Kidney epithelial cell (primary cell): ENCODE results near the gene TIGD3. TPM values are rescaled to one million over a fixed set of nuclear protein-coding genes. Genes with fewer than 3 reads are reported as not detected.
A peak's percentile ranks its signal among the peaks of the same experiment; 100 is the strongest.

Source experiments
- DNase-seq: peaks from one replicate; pipeline ENCODE4 v3.0.0-alpha.2; 2010; ENCODE audit warnings: low read depth
- H3K27me3 ChIP-seq: 2 replicates; pipeline ENCODE4 v1.6.0; 2011; ENCODE audit warnings: low read length; ENCODE audit not compliant: control insufficient read depth, insufficient read depth
- H3K36me3 ChIP-seq: 2 replicates; pipeline ENCODE4 v1.5.1; 2011; ENCODE audit warnings: low read length; ENCODE audit not compliant: control insufficient read depth, insufficient read depth
- H3K4me3 ChIP-seq: 2 replicates; pipeline ENCODE4 v1.5.1; 2011; ENCODE audit warnings: low read depth, mild to moderate bottlenecking, control low read depth, low read length
- total RNA-seq: library from RNA; depleted of rRNA; stranded (reverse); fragments of >200 nt; gene quantifications from 2 replicates; pipeline ENCODE4 v1.2.3, GENCODE V29; 2015
- TF ChIP-seq, protein P1 (sequence below): IDR thresholded peaks from 2 replicates; pipeline ENCODE4 v1.5.1; 2011; ENCODE audit warnings: mild to moderate bottlenecking, moderate library complexity, low read length, control low read depth, inconsistent platforms; ENCODE audit not compliant: insufficient read depth, poor library complexity, severe bottlenecking

Gene TIGD3
- total RNA-seq, 1 donor from 2014 or later: 1.3 TPM

DNA sequence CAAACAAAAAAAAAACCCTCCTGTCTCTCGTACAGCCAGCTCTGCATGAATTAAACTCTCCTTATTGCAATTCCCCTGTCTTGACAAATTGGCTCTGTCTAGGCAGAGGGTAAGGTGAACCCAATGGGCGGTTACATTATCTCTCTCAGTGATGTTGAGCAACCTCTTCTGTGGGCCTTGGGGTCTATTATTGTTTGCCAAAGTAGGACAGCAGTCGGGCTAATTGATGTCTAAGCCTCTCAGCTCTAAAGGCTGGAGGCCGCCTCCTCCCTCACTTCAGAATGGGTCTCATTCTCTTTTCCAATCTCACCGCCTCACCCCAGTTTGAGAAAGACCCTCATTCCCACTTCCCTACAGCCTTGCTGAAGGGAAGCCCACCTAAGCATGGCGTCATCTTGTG, 29.2 kb downstream of the TIGD3 start:
- Histone ChIP-seq H3K36me3 (no peaks in the 10 kb centered on the region), H3K4me3 (no peak overlapping the region), H3K27me3 (no peaks in the 10 kb centered on the region)
- DNase-seq: no peak
- TF ChIP-seq, protein P1, sequence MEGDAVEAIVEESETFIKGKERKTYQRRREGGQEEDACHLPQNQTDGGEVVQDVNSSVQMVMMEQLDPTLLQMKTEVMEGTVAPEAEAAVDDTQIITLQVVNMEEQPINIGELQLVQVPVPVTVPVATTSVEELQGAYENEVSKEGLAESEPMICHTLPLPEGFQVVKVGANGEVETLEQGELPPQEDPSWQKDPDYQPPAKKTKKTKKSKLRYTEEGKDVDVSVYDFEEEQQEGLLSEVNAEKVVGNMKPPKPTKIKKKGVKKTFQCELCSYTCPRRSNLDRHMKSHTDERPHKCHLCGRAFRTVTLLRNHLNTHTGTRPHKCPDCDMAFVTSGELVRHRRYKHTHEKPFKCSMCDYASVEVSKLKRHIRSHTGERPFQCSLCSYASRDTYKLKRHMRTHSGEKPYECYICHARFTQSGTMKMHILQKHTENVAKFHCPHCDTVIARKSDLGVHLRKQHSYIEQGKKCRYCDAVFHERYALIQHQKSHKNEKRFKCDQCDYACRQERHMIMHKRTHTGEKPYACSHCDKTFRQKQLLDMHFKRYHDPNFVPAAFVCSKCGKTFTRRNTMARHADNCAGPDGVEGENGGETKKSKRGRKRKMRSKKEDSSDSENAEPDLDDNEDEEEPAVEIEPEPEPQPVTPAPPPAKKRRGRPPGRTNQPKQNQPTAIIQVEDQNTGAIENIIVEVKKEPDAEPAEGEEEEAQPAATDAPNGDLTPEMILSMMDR: no peak

DNA sequence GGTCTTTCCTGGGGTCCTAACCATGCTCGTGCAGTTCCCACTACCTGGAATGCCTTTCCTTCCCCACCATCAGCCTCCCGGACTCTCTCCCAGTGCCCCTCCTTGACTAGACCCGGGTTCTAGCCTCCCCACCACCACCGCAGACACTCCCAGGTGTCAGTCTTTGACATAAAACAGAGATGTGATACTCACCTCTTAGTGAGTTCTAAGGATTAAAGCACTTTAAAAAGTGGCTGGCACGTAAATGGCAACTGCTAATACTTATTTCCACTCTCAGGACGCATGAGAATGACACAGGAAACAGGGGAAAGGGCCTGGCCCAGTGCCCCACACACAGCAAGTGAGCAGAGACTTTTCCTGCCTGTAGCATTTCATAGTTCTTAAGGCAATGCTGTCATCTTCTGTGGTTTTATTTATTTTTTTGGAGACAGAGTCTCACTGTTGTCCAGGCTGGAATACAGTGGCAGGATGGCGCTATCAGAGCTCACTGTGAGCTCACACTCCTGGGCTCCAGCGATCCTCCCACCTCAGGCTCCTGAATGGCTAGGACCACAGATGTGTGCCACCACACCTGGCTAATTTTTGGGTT, 29.8 kb downstream of the TIGD3 start:
- TF ChIP-seq, protein P1: no peak
- DNase-seq: no peak
- Histone ChIP-seq H3K27me3 (no peaks in the 10 kb centered on the region), H3K36me3 (no peaks in the 10 kb centered on the region), H3K4me3 (no peak overlapping the region)

DNA sequence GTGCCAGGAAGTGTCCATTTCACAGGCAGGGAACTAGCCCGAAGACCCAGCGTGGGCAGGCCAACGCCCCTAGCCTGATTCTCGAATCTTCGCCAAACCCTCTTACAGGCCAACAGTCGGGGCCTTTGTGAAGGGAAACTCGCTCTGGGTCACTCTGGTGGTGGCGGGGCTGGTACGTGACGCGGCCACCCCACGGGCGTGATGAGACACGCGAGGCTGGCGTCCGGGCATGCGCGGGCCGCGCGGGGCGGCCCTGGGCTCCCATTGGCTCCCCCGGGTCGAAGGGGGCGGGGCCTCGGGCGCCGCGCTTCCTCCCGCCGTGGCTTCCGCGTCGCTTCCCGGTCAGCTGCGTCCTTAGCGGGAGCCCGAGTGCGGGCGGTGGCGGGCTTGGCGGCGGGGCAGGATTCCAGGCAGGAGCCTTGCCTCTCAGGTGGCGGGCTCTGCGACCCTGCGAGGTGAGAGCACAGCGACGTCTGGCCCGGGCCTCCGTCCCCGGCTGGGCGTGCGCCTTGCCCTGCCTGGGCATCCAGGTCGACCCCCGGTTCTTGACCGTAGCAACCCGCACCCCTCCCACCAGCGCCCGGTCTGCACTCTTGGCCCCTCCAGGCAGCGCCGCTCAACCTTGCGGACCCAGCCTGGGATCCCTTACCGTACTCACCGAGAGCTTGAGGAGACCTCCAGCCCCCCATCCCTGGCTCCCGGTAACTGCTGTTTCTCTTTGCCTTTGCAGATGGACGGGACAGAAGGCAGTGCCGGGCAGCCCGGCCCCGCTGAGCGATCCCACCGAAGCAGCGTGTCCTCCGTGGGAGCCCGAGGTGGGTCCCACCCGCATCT, 32.0 kb downstream of the TIGD3 start, which contains the start of gene FRMD8:
Gene FRMD8 (plus strand): TSS at position 331 of the 834 bp plus-strand sequence. CDS start 400 bp downstream, at position 731.
- DNase-seq: peak; percentile 19

DNA sequence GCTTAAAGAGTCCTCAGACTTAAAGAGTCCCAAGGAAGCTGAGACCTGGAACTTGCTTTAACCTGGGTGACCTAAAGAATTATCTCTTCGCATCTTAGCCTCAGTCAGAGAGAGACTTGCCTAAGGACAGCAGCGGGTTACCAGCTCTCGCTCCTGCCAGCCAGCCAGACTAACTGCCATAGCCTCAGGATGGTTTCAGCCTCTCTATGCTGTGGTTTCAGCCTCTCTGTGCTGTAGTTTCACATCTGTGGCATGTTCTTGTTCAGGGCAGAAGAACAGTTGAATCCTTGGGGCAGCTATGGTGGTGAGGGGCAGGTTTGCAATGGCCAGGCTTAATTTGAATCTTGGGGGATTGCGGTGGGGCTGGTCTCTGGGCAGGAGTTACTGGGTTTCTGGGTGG, 34.2 kb downstream of the TIGD3 start:
- Histone ChIP-seq H3K4me3 (no peak overlapping the region), H3K27me3 (no peaks in the 10 kb centered on the region), H3K36me3 (no peaks in the 10 kb centered on the region)
- no peak for DNase-seq
- TF ChIP-seq, protein P1: no peak

More for the DNA sequence above, 32.0 kb downstream of the TIGD3 start, which contains the start of gene FRMD8:
- H3K4me3 ChIP-seq: peak within 1 kb of the TSS; percentile 85
- no peaks in the 10 kb centered on the region for H3K27me3 ChIP-seq
- TF ChIP-seq, protein P1: no peak
- no peaks in the 10 kb centered on the region for H3K36me3 ChIP-seq

DNA sequence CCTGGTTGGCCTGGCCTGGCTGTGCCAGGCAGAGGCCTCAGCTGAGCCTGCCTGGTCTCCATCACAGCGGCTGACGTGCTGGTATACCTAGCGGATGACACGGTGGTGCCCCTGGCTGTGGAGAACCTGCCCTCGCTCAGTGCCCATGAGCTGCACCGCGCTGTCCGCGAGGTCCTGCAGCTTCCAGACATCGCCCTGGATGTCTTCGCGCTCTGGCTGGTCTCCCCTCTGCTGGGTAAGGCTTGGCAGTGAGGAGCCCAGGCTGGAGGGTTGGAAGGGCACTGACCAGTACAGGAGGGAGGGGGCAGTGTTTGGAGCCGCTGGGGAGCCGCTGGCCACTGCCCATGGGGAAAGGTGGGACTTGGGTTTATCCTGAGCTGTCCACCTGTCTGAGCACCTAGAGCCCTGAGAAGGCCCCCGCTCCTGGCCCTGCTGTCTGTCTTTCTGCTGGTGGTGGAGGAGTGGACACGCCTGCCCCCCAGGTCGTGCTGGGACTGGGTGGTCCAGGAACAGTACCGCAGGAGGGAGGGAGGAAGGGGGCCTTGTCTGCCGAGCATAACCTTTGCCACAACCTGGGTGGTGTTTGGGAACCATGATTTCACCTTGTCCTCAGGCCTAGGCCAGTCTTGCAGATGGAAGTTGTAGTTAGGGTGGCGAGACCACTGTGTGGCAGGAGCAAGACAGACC, 34.9 kb downstream of the TIGD3 start:
- Histone ChIP-seq H3K4me3 (no peak overlapping the region), H3K27me3 (no peaks in the 10 kb centered on the region), H3K36me3 (no peaks in the 10 kb centered on the region)
- TF ChIP-seq, protein P1: no peak
- no peak for DNase-seq
